ENCODE results near the gene ERGIC3.

DNA sequence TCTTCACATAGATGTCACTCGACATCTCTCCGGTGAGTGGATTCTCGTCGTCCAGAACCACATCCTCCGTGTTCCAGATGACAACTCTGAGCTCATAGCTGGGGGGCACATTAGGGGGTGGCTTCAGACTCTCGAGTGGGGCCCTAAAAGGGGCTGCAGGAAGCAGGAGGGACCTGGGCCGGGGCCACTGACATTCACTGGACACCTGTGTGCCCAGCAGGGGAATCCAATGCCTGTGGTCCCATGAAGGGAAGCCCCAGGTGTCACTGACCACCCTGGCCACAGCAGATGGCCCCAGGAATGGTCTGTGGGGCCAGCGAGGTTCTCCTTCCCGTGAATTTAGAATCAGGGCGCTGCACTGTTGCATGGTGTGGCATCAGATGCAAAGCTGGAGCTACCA, 18.7 kb downstream of the ERGIC3 start:
- TF ChIP-seq, protein P1, sequence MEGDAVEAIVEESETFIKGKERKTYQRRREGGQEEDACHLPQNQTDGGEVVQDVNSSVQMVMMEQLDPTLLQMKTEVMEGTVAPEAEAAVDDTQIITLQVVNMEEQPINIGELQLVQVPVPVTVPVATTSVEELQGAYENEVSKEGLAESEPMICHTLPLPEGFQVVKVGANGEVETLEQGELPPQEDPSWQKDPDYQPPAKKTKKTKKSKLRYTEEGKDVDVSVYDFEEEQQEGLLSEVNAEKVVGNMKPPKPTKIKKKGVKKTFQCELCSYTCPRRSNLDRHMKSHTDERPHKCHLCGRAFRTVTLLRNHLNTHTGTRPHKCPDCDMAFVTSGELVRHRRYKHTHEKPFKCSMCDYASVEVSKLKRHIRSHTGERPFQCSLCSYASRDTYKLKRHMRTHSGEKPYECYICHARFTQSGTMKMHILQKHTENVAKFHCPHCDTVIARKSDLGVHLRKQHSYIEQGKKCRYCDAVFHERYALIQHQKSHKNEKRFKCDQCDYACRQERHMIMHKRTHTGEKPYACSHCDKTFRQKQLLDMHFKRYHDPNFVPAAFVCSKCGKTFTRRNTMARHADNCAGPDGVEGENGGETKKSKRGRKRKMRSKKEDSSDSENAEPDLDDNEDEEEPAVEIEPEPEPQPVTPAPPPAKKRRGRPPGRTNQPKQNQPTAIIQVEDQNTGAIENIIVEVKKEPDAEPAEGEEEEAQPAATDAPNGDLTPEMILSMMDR (IDR thresholded peaks at IDR 0.05), result no peak
- TF ChIP-seq POLR2A (IDR thresholded peaks at IDR 0.05), result no peak
- TF ChIP-seq POLR2AphosphoS5 (IDR thresholded peaks at IDR 0.05; ENCODE audit: insufficient read depth in 1 of 2, low read depth in 1 of 2), result no peak

Data from vagina (tissue), 2 donors.